Breast epithelium (tissue), 3 donors: ENCODE results near the gene MSH2.
"Not testable (repeated sequence)": the region's sequence is repeated elsewhere in the genome, so short reads cannot be mapped to it uniquely, and the experiment has no call there.

Experiments used
- CTCF ChIP-seq, 3 donors: fragments of 450-650 bp; IDR thresholded peaks; one replicate each; pipeline ENCODE4 v1.5.1; 2016 to 2017; ENCODE audit warnings: antibody characterized with exemption in 3 of 3, mild to moderate bottlenecking in 3 of 3, moderate library complexity in 3 of 3
- POLR2AphosphoS5 ChIP-seq, 3 donors: sonication (generic); formaldehyde crosslinking; IDR thresholded peaks; one replicate each; pipeline ENCODE4 v1.6.1; 2017; ENCODE audit warnings: antibody characterized with exemption in 3 of 3

GRCh38 chr2:47420683-47421082, 17.7 kb downstream of the MSH2 start:
- TF ChIP-seq CTCF, POLR2AphosphoS5 (IDR thresholded peaks at IDR 0.05): not testable (repeated sequence)
